Ovary (tissue), 9 donors: ENCODE data around the gene OBSCN. TPM values are rescaled to one million over a fixed set of nuclear protein-coding genes. Genes with fewer than 3 reads are reported as not detected.

ENCODE experiments used
- DNase-seq, 5 donors: peaks; one replicate each; pipeline ENCODE4 v3.0.0-alpha.2; 2019 to 2020
- H3K27ac ChIP-seq, 2 donors: fragments of 200-600 bp; one replicate each; pipeline versions ENCODE4 v1.5.1 to v1.8.0; 2019 to 2022
- H3K27me3 ChIP-seq: fragments of 200-600 bp; one replicate; pipeline ENCODE4 v1.8.0; 2022
- H3K36me3 ChIP-seq: fragments of 200-600 bp; sonication (generic); one replicate; pipeline ENCODE4 v1.5.1; 2019
- H3K4me1 ChIP-seq: one replicate; pipeline ENCODE4 v1.8.1; 2013; ENCODE audit warnings: mild to moderate bottlenecking, moderate library complexity; ENCODE audit not compliant: insufficient read depth
- H3K4me3 ChIP-seq: fragments of 200-600 bp; sonication (generic); one replicate; pipeline ENCODE4 v1.5.1; 2017
- H3K9me3 ChIP-seq, 2 donors: fragments of 200-600 bp in 1 of 2; sonication (generic) in 1 of 2; one replicate each; pipeline versions ENCODE4 v1.5.1 to v1.8.1; 2013 to 2019; ENCODE audit warnings: mild to moderate bottlenecking in 1 of 2, moderate library complexity in 1 of 2
- EP300 ChIP-seq: sonication (generic); formaldehyde crosslinking; IDR thresholded peaks from one replicate; pipeline ENCODE4 v1.6.1; 2017; ENCODE audit warnings: antibody characterized with exemption
- POLR2A ChIP-seq: fragments of 450-650 bp; IDR thresholded peaks from one replicate; pipeline ENCODE4 v1.6.1; 2017; ENCODE audit warnings: antibody characterized with exemption, mild to moderate bottlenecking, moderate library complexity
- WGBS, 3 donors: extraction: QIAGEN DNeasy Blood & Tissue Kit in 1 of 3; methylation state at CpG; one replicate each; pipeline versions ENCODE4 v1.1.5 to v1.1.7; 2013 to 2017; 5-methylcytosine and 5-hydroxymethylcytosine counted together
- intact Hi-C, 4 donors: fragments of 100-400 bp; cut with DNase I; formaldehyde crosslinking; loops; one replicate each; pipeline versions ENCODE4 v1.11.0 to v1.15.1; 2022 to 2023
- polyA plus RNA-seq, 2 donors: library from polyadenylated mRNA; stranded (reverse); fragments of 200-250 nt in 1 of 2; fragments of 350-450 nt in 1 of 2; fragmentation: Illumina TruSeq in 1 of 2; extraction: RNeasy Lipid Tissue Mini Kit (QIAGEN cat#74804) in 1 of 2; gene quantifications; one replicate each; pipeline ENCODE4 v1.2.3, GENCODE V29; 2013 to 2014
- total RNA-seq, 7 donors: library from RNA; depleted of rRNA in 2 of 7; stranded (reverse); fragments of >200 nt in 2 of 7; fragmentation: NEBNext Ultra II Directional in 3 of 7; extraction: Animal tissue kit (Norgen Biotek cat#: 25700) in 3 of 7; gene quantifications; one replicate each; pipeline versions ENCODE4 v1.1.0 to v1.2.4, GENCODE V29; 2016 to 2023
- TF ChIP-seq, protein P1 (sequence below), 3 donors: fragments of 450-650 bp in 2 of 3; fragments of 200-600 bp in 1 of 3; IDR thresholded peaks; one replicate each; pipeline versions ENCODE4 v1.5.1 to v1.8.0; 2016 to 2022; ENCODE audit warnings: antibody characterized with exemption in 3 of 3, mild to moderate bottlenecking in 1 of 3
- donor health status: DM: no; HTN: no; CAD: no; lungs with moderate emphysema.
- donor health status: DM: no; HTN: no; CAD: no.
- donor health status: Bipolar disorder and iron deficiency.
- donor health status: DM: yes; HTN: yes; CAD: no.
- donor health status: DM: no; HTN: no; CAD: no.
- donor health status: DM: yes; HTN: yes; CAD: no.

Gene OBSCN
- total and polyA plus RNA-seq, 9 donors = 3.5 to 37.1 (median 29.0) TPM

DNA sequence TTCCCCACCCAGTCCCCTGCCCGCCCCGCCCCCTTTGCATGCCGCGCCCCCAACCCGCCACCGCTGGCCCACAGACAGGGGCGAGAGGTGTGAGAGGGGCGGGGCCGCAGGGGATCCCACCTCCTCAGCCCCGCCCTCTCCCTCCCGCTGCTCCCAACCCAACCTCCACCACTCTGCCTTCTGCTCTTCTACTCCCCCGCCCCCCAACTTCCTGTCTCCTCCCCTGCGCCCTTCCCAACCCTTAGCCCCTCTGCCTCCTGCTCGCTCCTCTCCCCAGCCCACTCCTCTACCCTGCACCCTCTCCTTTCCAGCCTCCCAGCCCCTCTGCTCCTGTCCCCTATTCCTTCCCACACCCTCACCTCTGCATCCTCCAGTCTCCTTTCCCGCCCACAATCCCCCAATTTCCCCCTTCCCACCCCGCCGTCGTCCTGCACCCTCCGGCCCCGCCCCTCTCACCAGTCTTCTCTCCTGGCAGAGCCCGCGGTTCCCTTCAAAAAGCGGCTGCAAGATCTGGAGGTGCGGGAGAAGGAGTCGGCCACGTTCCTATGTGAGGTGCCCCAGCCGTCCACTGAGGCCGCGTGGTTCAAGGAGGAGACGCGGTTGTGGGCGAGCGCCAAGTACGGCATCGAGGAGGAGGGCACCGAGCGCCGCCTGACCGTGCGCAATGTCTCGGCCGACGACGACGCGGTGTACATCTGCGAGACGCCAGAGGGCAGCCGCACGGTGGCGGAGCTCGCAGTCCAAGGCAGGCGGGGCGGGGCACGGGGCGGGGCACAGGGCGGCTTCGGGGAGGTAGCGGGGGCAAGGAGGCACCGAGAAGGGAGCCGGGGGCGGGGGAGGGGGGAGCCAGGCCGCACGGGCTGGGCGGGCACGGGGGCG, 5.4 kb downstream of the OBSCN start:
- intact Hi-C loops = loop anchor here in 1 of 4 donors (10.0 kb wide), 1 partner anchor 242 kb away; a partner anchor contains a TSS
- H3K27me3 ChIP-seq = no peaks in the 10 kb centered on the region
- TF ChIP-seq, protein P1, sequence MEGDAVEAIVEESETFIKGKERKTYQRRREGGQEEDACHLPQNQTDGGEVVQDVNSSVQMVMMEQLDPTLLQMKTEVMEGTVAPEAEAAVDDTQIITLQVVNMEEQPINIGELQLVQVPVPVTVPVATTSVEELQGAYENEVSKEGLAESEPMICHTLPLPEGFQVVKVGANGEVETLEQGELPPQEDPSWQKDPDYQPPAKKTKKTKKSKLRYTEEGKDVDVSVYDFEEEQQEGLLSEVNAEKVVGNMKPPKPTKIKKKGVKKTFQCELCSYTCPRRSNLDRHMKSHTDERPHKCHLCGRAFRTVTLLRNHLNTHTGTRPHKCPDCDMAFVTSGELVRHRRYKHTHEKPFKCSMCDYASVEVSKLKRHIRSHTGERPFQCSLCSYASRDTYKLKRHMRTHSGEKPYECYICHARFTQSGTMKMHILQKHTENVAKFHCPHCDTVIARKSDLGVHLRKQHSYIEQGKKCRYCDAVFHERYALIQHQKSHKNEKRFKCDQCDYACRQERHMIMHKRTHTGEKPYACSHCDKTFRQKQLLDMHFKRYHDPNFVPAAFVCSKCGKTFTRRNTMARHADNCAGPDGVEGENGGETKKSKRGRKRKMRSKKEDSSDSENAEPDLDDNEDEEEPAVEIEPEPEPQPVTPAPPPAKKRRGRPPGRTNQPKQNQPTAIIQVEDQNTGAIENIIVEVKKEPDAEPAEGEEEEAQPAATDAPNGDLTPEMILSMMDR (IDR thresholded peaks at IDR 0.05) = peak; percentile 31 to 61 (median 56)
- no peak for TF ChIP-seq POLR2A
- H3K4me1 ChIP-seq = peaks cover 3% of the 10 kb centered on the region
- WGBS, 3 donors = 0 to 1% (median 1%) methylated on average over 34 to 67 of the region's 67 CpGs
- peak overlapping the region; percentile 45 for H3K4me3 ChIP-seq
- peak; percentile 77 to 85 (median 80) for DNase-seq
- H3K36me3 ChIP-seq = no peaks in the 10 kb centered on the region
- H3K27ac ChIP-seq = no peak overlapping the region
- no peaks in the 10 kb centered on the region for H3K9me3 ChIP-seq

GRCh38 chr1:228213917-228214808, 6.3 kb downstream of the OBSCN start:
- peak in 1 of 5 donors; percentile 44 for DNase-seq
- 31 to 42% (median 38%) methylated on average over 47 to 48 of the region's 48 CpGs for WGBS, 3 donors

DNA sequence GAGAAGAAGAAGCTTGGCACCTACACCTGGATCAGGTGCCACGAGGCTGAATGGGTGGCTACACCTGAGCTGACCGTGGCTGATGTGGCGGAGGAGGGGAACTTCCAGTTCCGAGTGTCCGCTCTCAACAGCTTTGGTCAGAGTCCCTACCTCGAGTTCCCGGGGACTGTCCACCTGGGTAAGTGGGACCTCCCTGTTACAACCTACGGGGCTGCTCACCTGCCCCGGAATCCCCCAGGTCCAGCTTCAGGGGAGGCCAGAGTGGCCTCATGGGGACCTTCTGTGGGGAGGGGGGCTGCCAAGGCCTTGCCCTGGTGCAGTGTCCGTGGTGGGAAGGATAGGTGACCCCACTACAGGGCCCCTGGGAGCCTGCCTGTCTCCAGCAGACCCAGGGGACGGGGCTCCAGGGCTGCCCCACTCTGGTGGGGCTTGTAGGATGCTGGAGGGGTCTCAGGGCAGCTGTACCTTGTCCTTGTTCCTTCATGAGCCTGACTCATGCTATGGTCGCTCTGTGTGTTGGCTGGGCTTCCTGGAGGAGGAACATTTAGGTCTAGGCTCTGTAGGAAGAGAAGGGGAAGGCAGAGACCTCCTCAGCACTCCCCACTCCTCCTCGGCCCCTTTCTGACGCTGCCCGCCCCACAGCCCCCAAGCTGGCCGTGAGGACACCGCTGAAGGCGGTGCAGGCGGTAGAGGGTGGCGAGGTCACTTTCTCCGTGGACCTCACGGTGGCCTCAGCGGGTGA, 7.2 kb downstream of the OBSCN start:
- 91 to 95% (median 94%) methylated on average over 21 to 23 of the region's 23 CpGs for WGBS, 3 donors
- no peaks in the 10 kb centered on the region for H3K9me3 ChIP-seq
- intact Hi-C loops = loop anchor here in 1 of 4 donors (10.0 kb wide), 1 partner anchor 240 kb away; a partner anchor contains a TSS
- H3K27me3 ChIP-seq = no peaks in the 10 kb centered on the region
- H3K4me1 ChIP-seq = peaks cover 3% of the 10 kb centered on the region
- no peaks in the 10 kb centered on the region for H3K36me3 ChIP-seq
- H3K27ac ChIP-seq = no peak overlapping the region
- DNase-seq = no peak
- TF ChIP-seq, protein P1 (IDR thresholded peaks at IDR 0.05) = no peak
- TF ChIP-seq POLR2A = no peak
- no peak overlapping the region for H3K4me3 ChIP-seq

More at GRCh38 chr1:228213917-228214808, 6.3 kb downstream of the OBSCN start:
- Histone ChIP-seq H3K36me3 (no peaks in the 10 kb centered on the region), H3K27me3 (no peaks in the 10 kb centered on the region), H3K27ac (no peak overlapping the region), H3K4me3 (peak overlapping the region; percentile 45), H3K4me1 (peaks cover 3% of the 10 kb centered on the region), H3K9me3 (no peaks in the 10 kb centered on the region)
- TF ChIP-seq POLR2A = no peak
- TF ChIP-seq, protein P1 (IDR thresholded peaks at IDR 0.05) = no peak
- TF ChIP-seq EP300 = no peak
- intact Hi-C loops = loop anchor here in 1 of 4 donors (10.0 kb wide), 1 partner anchor 241 kb away; a partner anchor contains a TSS
